SK-N-SH (cell line): ENCODE results near the gene UBE3D.

Experiments
- CTCF ChIP-seq: fragments of 200-600 bp; sonication (generic); IDR thresholded peaks from 2 replicates; pipeline ENCODE4 v1.6.1; 2017; ENCODE audit warnings: antibody characterized with exemption, mild to moderate bottlenecking, moderate library complexity
- EP300 ChIP-seq, 2 experiments: IDR thresholded peaks; 2 replicates each; pipeline versions ENCODE4 v1.4.0 to v1.6.1; 2012; ENCODE audit warnings: borderline replicate concordance in 1 of 2, low read depth in 1 of 2, low read length in 1 of 2
- EZH2phosphoT487 ChIP-seq: fragments of 200-600 bp; sonication (generic); IDR thresholded peaks from 2 replicates; pipeline ENCODE4 v1.6.1; 2017; ENCODE audit warnings: low read depth, mixed run types, mild to moderate bottlenecking, antibody characterized with exemption, moderate library complexity, borderline replicate concordance
- FOXM1 ChIP-seq: IDR thresholded peaks from 2 replicates; pipeline ENCODE4 v1.4.0; 2012; ENCODE audit warnings: low read depth, mild to moderate bottlenecking
- POLR2AphosphoS5 ChIP-seq: IDR thresholded peaks from 2 replicates; pipeline ENCODE4 v1.6.1; 2012; ENCODE audit warnings: low read depth, low read length
- RFX5 ChIP-seq: IDR thresholded peaks from 2 replicates; pipeline ENCODE4 v1.6.1; 2012; ENCODE audit warnings: mild to moderate bottlenecking, improper control_type of control experiment, low read length
- RXRA ChIP-seq: IDR thresholded peaks from 2 replicates; pipeline ENCODE4 v1.4.0; 2012; ENCODE audit warnings: low read depth, mild to moderate bottlenecking, borderline replicate concordance
- SIN3A ChIP-seq: IDR thresholded peaks from 2 replicates; pipeline ENCODE4 v1.6.1; 2012; ENCODE audit warnings: low read depth, mild to moderate bottlenecking, low read length, moderate library complexity, borderline replicate concordance
- SMC3 ChIP-seq: IDR thresholded peaks from 2 replicates; pipeline ENCODE4 v1.6.1; 2012; ENCODE audit warnings: low read depth, low read length, improper control_type of control experiment
- TAF1 ChIP-seq: IDR thresholded peaks from 2 replicates; pipeline ENCODE4 v1.6.1; 2012; ENCODE audit warnings: low read depth, mild to moderate bottlenecking, low read length, moderate library complexity, borderline replicate concordance
- USF2 ChIP-seq: fragments of 150-350 bp; IDR thresholded peaks from 2 replicates; pipeline ENCODE4 v1.6.1; 2017; ENCODE audit warnings: antibody characterized with exemption, low read length, low read depth, borderline replicate concordance
- YY1 ChIP-seq: IDR thresholded peaks from 2 replicates; pipeline ENCODE4 v1.4.0; 2012; ENCODE audit warnings: low read depth, mild to moderate bottlenecking
- TF ChIP-seq, protein P1 (sequence below): IDR thresholded peaks from 2 replicates; pipeline ENCODE4 v1.4.0; 2012; ENCODE audit warnings: low read depth

DNA sequence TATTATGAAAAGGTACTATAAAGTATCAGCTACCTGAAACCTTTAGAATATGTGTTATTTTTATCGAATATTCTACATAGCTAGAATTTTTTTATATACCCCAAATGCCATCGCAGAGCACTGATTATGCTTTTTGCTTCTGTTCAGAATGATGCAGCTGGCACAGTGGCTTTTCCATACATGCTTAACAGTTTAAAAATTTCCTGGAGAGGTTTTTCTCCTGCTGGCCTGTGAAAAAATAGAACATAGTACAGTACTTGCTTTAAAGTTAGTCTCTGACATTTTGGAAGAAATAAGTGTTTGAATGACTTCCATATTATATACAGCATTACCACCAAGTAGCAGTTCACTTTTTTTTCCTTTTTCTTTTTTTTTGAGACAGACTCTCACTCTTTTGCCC lies 7.1 kb upstream of the UBE3D start:
- TF ChIP-seq USF2 (no peak), TAF1 (no peak), YY1 (no peak), CTCF (no peak), EZH2phosphoT487 (no peak), RFX5 (no peak), POLR2AphosphoS5 (no peak), SMC3 (no peak), EP300 (IDR thresholded peaks at IDR 0.05; ENCODE audit: borderline replicate concordance in 1 of 2, low read depth in 1 of 2, low read length in 1 of 2) (no peak), RXRA (no peak), FOXM1 (no peak), SIN3A (no peak)
- TF ChIP-seq, protein P1, sequence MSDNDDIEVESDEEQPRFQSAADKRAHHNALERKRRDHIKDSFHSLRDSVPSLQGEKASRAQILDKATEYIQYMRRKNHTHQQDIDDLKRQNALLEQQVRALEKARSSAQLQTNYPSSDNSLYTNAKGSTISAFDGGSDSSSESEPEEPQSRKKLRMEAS = no peak
